Erythroblast (primary cell): Measurements from ENCODE around the gene SUMF1.
"Not testable (repeated sequence)": the region's sequence is repeated elsewhere in the genome, so short reads cannot be mapped to it uniquely, and the experiment has no call there.

ENCODE experiments used
- DNase-seq, 2 experiments: peaks; one replicate each; lab custom pipeline; 2025; lab: John Stamatoyannopoulos, UW
- GATA1 ChIP-seq: IDR thresholded peaks from 2 replicates; pipeline ENCODE4 v1.6.1; 2011; ENCODE audit warnings: low read depth, mild to moderate bottlenecking, control low read depth, low read length, moderate library complexity
- POLR2A ChIP-seq: IDR thresholded peaks from 2 replicates; pipeline ENCODE4 v1.6.1; 2011; ENCODE audit warnings: mild to moderate bottlenecking, low read length

The SUMF1 gene

DNA sequence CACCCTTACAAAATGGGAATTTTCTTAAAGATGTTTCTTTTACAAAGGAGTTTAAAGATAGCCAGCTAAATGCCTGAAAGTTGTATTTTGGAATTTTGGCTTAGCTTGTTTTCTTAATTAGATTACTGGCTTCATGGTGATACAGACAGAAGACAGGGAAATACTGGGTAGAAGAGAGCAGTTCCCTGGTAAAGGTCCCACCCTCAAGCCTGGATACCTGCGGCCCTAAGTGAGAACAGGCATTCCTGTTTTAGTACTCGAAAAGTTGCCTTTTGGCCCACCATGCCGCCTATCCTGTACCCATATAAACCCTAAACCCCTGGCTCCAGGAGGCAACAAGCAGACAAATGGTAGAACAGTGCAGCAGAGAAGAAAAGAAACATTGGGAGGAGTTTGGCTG lies 134.5 kb downstream of the SUMF1 start:
- no peak for DNase-seq
- TF ChIP-seq POLR2A (no peak), GATA1 (no peak)

- TF ChIP-seq POLR2A, result no peak
- TF ChIP-seq GATA1, result no peak
- no peak for DNase-seq
These were observed 135.0 kb downstream of the SUMF1 start for GRCh38 chr3:4332111-4332510.

DNA sequence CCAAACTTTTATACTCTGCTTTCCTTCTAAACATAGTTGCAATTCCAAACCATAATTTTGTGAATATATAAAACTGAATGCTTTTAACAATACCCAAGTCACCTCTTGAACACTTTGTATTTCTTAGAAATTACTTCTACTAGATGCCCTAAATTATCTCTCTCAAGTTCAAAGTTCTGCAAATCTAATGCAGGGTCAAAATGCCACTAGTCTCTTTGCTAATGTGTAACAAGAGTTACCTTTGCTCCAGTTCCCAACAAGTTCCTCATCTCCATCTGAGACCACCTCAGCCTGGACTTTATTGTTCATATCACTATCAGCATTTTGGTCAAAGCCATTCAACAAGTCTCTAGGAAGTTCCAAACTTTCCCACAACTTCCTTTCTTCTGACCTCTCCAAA lies 137.3 kb downstream of the SUMF1 start:
- not testable (repeated sequence) for DNase-seq

- no peak for DNase-seq
- TF ChIP-seq GATA1 (no peak), POLR2A (no peak)
These were observed 140.2 kb downstream of the SUMF1 start for GRCh38 chr3:4326868-4327267.

DNA sequence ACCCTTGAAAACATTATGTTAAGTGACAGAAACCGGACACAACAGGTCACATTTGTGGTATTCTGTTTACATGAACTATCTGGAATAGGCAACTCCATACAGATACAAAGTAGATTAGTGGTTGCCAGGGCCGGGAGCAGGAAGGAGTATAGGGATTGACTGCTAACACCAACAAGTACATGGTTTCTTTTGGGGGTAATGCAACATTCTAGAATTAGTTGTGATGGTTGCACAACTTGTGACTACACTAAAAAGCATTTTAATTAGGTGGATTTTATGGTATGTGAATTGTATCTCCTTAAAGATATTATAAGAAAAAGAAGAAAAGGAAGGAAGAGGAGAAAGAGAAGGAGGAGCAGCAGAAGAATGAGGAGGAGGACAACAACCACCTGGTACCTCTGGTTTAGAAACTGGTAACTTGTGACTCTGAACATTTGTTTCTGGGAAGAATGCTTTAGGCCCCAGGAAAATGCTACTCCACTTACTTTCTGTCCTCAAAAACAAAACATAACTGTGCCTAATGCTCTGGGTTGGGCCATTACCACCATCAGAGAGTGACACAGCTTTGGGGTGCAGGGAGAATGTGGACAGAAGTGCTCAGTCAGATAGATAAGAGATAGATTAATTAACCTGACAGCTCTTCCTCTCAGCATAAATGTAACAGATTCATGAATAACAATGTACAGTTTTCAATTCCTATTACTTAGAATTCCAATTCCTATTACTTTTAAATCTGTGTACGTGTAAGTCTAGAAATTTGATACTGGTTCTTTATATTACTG lies 143.6 kb downstream of the SUMF1 start:
- TF ChIP-seq GATA1 (no peak), POLR2A (no peak)
- peak; percentile 50 to 66 for DNase-seq

- no peak for TF ChIP-seq GATA1
- TF ChIP-seq POLR2A, result no peak
- DNase-seq, result peak; percentile 90 to 93
These were observed 144.4 kb downstream of the SUMF1 start for GRCh38 chr3:4322635-4323034.

DNA sequence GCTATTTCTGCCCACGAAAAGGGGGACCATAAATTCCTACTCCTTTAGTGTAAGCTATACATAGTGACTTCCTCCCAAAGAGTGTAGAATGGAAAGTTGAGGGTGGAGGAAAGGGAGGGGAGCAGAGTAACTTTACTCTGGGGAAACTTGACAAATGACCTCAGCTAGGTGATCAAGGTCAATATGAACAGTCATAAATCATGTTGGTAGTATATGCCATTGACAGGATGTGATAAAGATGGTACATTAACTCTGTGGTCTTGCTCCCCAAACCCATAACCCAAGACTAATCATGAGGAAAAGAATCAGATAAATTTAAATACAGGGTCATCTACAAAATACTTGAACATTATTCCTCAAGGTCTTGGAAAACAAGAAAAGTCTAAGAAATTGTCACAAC lies 145.3 kb downstream of the SUMF1 start:
- DNase-seq, result no peak
- TF ChIP-seq POLR2A, result no peak
- TF ChIP-seq GATA1, result no peak

DNA sequence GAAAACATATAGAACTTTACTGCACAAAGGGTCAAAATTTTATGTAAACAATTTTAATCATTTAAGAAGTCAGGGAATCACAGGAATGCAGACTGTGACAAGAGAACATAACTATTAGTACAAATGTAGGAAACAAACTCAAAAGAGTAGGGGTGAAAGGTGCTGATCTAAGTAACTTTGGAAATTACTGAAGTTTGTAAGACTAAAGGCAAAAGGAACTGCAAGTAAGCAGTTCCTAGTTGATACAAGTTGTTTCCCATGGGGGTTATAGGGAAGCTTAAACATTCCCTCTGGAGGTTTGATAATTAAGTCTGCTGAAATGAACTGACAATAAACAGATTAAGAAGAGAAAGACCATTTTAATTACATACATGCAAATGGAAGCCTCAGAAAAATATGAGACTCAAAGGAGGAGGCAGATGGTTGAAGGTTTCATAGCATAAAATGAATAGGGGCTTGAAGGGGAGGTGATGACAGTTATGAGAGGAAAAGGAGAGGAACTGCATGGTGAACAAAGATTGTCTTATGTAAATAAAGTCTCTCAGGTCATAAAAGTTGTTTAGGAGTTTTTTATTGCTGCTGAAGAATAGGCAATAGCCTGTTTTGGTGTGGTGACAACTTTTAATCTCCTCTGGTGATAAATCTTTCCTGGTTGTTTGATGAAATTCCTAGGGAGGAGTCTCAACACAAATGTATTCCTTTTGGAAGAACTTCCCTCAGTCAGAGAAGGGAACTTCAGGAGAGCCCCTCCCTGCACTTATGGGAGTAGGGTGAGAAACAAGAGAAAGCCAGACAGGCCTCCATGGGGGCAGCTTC lies 146.8 kb downstream of the SUMF1 start:
- TF ChIP-seq POLR2A (no peak), GATA1 (no peak)
- no peak for DNase-seq

DNA sequence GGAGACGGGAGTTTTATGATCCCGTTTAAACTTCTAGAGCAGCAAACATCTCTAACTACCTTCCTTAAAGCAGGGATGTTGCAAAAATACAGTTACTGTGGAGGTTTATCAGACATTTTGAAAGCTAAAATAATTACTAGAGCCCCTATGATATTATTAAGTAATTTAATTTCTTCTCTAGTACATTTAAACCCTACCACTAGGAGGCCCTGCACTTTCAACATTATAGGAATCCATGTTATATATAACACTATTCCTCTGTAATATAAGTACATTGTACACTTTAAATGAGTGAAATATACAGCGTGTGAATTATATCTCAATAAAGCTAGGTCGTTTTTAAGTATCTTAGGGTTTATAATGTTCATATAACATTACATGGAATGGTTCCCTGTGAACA lies 152.4 kb downstream of the SUMF1 start:
- TF ChIP-seq POLR2A (no peak), GATA1 (no peak)
- DNase-seq, result peak; percentile 12 to 30

DNA sequence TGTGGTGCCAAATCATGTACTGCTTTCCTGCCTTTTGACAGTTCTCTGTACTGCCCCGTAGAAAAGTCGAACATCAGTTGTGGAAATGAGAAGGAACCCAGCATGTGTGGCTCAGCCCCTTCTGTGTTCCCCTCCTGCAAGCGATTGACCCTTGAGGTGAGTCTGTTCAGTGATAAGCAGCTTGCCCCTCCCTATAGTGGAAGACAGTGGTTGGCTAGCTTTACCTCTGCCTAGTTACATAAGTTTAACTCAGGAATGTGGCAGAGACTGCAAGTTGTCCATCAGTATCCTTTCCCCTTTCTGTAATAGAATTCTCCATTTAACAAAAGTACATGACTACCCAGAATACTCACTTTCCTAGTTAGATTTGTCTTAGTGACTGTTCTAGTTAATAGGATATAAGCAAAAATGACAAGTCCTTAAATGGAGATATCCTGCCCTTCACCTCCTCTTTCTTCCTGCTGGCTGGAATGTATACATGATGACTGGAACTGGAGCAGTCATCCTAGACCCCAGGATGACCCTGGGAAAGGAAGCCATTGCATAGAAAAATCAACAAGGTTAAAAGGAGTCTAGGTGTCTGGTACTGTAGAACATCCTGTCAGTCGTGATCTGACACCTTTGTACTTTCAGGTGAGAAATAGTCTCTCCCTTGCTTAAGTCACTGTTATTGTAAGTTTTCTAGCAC lies 153.3 kb downstream of the SUMF1 start:
- TF ChIP-seq GATA1 (no peak), POLR2A (peak; percentile 17)
- peak in 1 of 2 experiments; percentile 4 for DNase-seq

DNA sequence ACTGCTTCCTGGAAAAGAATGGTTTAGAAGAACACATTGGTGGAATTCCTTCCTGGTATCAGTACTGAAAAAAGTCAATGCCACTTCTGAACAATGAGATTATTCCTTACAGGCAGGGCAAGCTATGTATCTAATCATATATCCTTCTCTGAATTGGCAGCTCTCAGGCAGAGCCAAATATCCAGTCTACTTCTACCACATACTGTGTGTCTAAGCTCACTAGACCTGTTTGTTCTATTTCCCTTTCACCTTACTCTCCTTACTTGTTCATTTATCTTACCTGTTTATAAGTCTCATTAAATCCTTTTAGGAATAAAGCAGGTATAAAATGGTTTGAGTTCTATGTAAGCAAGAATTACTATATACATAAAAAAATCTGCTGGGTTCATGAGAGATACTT lies 155.6 kb downstream of the SUMF1 start:
- DNase-seq, result no peak
- TF ChIP-seq POLR2A (no peak), GATA1 (no peak)
